WI38 (cell line): ENCODE measurements around the gene TAGLN.

Source experiments
- H3K4me3 ChIP-seq: 2 replicates; pipeline ENCODE4 v1.5.1; 2011; ENCODE audit warnings: low read depth, mild to moderate bottlenecking, control low read depth, low read length
- TF ChIP-seq, protein P1 (sequence below): IDR thresholded peaks from 2 replicates; pipeline ENCODE4 v1.5.1; 2012; ENCODE audit warnings: low read depth, mild to moderate bottlenecking, control low read depth, low read length

TAGLN gene

DNA sequence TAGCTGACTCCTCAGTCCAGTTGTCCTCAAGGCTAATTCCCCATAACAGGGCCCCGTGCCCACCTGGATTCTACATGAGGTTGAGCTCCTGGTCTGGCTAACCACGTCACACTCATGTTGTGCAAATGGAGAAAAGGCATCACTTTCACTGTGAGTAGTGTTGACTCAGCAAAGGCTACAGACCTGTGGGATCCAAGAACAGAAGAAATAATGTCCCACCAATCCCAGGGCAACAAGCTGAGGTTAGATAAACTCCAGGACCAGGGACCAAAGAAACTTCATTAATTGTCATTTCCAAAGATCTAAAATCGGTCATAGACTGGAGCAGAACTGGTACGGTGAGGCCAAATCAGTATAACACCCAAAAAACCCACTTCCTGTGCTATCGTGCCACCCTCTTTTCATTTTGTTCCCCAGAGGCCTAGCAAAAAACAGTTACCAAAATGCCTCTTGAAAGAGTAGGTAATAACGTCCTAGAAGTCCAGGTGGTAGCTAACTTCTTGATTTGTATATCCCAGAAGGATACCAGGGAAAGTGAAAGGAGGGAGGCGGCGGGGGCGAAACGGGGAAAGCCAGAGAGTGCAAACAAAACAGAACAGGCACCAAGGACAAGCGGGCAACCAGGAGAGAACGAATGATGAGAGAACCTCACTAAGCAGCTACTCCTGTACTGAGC, 31.3 kb downstream of the TAGLN start:
- peak overlapping the region; percentile 98 for H3K4me3 ChIP-seq
- TF ChIP-seq, protein P1, sequence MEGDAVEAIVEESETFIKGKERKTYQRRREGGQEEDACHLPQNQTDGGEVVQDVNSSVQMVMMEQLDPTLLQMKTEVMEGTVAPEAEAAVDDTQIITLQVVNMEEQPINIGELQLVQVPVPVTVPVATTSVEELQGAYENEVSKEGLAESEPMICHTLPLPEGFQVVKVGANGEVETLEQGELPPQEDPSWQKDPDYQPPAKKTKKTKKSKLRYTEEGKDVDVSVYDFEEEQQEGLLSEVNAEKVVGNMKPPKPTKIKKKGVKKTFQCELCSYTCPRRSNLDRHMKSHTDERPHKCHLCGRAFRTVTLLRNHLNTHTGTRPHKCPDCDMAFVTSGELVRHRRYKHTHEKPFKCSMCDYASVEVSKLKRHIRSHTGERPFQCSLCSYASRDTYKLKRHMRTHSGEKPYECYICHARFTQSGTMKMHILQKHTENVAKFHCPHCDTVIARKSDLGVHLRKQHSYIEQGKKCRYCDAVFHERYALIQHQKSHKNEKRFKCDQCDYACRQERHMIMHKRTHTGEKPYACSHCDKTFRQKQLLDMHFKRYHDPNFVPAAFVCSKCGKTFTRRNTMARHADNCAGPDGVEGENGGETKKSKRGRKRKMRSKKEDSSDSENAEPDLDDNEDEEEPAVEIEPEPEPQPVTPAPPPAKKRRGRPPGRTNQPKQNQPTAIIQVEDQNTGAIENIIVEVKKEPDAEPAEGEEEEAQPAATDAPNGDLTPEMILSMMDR: no peak

DNA sequence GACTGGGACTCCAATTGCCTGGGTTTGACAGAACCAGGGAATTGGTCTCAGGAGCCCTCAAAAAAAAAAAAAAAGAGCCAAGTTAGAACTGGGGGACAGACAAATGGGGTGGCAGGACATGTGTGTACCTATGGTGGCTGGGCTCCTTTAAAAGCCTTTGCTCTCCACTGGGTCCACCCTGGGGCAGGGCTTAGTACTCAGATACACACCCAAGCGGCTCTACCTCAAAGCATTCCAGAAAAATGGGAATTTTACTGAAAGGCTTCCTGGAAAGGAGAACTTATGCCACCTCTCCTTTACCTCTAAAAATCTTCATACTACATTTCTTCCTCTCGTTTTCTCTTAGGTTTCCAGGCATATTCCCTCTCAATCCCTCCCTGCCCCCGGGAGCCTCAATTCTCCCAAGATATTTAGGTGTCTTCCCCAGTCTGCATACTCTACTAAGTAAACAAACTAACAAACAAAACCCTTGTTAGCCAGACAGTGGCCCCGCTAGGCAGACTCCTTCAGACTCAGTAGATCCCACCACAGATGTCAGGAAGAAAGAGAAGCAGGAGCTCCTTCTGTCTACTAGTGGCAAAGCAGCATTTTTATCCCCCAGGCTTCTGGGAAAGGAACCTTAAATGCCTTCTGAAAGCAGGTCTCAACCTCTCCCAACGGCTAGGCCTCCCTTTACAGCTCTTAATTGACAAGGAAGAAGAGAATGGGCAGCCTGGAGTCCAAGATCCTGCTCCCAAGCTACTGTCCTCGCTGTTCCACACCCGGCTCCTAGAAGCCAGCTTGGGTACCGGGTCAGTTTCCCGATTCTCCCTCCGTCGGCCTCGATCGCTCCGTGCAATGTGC, 32.0 kb downstream of the TAGLN start:
- TF ChIP-seq, protein P1: no peak

DNA sequence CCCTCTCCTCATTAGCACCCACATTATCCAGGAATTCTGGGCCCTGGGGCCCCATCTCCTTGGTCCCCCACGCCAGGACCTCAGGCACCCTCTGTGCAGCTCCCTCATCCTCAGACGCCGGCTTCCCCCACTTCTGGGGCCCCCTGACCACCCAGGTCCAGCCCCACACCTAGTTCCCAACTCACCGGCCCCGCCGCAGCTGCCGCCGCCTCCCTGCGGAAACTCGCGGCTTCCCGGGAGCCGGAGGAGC, 32.6 kb downstream of the TAGLN start, which contains the start of gene PCSK7:
Gene PCSK7, minus strand, starts transcription at position 232 of the 250 bp plus-strand sequence. CDS start 2,229 bp downstream, outside the sequence.
- TF ChIP-seq, protein P1: no peak
- H3K4me3 ChIP-seq: peak within 1 kb of the TSS; percentile 98

More for the DNA sequence above, 32.0 kb downstream of the TAGLN start:
- H3K4me3 ChIP-seq: peak overlapping the region; percentile 98

DNA sequence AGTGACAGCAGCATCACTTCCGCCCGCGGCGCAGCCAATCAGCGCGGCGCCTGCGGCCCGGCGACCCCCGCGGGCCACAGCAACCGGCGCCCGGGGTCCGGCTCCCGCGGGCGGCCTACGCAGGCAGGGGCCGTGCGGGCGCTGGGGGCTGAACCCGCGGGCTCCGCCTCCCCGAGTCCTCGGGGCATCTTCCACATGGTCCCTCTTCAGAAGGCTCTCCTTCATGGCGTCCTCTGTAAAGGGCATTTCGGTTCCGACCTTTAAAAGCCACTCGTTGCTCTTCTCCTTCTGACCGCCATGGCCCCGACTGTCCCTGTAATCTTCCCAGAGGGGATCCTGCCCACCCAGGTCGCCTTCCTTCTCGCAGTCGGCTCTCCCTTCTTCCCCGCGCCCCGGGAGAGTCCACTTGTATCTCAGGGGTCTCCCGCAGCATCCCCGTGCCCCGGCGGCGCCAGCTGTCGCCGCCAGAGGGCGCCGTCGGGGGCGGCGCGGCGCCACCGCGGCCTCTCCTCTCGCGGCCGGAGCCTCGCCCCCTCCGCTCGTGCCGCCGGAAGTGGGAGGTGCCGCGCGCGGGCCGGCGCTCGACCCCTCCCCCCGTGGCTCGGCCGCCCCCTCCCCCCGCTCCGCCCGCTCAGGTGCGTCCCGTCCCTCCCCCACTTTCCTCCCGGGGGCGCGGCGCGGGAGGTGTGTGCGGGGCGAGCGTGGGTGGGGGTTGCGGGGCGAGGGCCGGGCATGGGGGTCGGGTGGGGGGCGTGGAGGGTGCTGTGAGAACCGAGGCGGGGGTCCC, 33.1 kb downstream of the TAGLN start, which contains the start of gene RNF214:
Gene RNF214, plus strand, starts transcription at position 580 of the 787 bp plus-strand sequence. CDS start 1,602 bp downstream, outside the sequence.
- peak within 1 kb of the TSS; percentile 98 for H3K4me3 ChIP-seq
- TF ChIP-seq, protein P1: peak; percentile 62

DNA sequence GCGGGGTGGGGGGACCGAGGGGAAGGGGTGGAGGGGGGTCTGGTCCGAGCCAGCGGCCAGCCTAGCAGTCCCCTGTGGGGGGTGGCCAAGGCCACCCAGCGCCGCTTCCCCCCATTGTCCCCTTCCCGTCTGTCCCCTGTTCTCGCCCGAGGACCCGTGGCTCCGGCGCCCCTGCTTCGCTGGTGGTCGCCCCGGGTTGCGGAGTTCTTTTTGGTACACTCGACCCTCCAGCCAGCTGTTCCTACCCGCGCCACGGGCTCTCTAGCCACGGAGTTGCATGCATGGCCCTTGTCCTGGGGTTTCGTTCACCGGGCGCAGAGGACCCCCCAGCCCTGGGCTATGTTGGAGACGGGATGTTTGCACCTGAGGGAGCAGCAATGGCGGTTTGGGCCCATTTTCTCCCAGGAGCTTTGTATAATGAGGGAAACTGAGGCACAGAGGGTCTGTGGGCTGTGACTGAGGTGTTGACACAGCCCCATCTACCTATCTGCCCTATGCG, 33.8 kb downstream of the TAGLN start:
- H3K4me3 ChIP-seq: peak overlapping the region; percentile 98
- TF ChIP-seq, protein P1: no peak

DNA sequence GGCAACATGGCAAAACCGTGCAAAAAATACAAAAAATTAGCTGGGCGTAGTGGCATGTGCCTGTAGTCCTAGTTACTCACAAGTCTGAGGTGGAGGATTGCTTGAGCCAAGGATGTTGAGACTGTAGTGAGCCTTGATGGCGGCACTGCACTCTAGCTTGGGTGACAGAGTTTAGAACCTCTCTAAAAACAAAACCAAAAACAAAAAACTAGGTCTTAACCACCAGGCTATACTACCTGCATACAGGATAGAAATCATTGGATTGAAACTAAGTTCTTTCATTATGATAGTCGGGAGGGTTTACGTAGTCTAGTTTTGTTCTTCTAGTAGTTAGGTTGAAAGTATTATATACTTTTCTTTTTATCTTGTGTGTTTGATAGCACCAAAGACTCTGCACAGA, 39.1 kb downstream of the TAGLN start:
- TF ChIP-seq, protein P1: no peak
- H3K4me3 ChIP-seq: no peak overlapping the region
